Left ventricle myocardium inferior (tissue), 1 donor: Measurements from ENCODE around the gene CSAD. TPM values are rescaled to one million over a fixed set of nuclear protein-coding genes. Genes with fewer than 3 reads are reported as not detected.

Experiments
- DNase-seq: peaks from one replicate; pipeline ENCODE4 v3.0.0-alpha.2; 2020
- H3K27ac ChIP-seq: fragments of 200-600 bp; replicated peaks from 2 replicates; pipeline ENCODE4 v1.8.0; 2021
- H3K27me3 ChIP-seq: fragments of 200-600 bp; 2 replicates; pipeline ENCODE4 v1.8.0; 2021; ENCODE audit warnings: low read depth
- H3K36me3 ChIP-seq: fragments of 200-600 bp; 2 replicates; pipeline ENCODE4 v1.8.0; 2021
- H3K4me1 ChIP-seq: fragments of 200-600 bp; 2 replicates; pipeline ENCODE4 v1.8.0; 2021
- H3K4me3 ChIP-seq: fragments of 200-600 bp; 2 replicates; pipeline ENCODE4 v1.8.0; 2021; ENCODE audit warnings: mild to moderate bottlenecking, moderate library complexity
- H3K9me3 ChIP-seq: fragments of 200-600 bp; replicated peaks from 2 replicates; pipeline ENCODE4 v1.8.0; 2021
- intact Hi-C: fragments of 100-400 bp; cut with micrococcal nuclease; formaldehyde crosslinking; loops from one replicate; pipeline ENCODE4 v1.11.0; 2022
- total RNA-seq: library from RNA; stranded (reverse); fragmentation: NEBNext Ultra II Directional; extraction: Animal tissue kit (Norgen Biotek cat#: 25700); gene quantifications from one replicate; pipeline ENCODE4 v1.2.1, GENCODE V29; 2021
- TF ChIP-seq, protein P1 (sequence below): fragments of 200-600 bp; IDR thresholded peaks from 2 replicates; pipeline ENCODE4 v1.8.0; 2021; ENCODE audit warnings: antibody characterized with exemption, mild to moderate bottlenecking, borderline replicate concordance
- donor health status: DM: no; HTN: yes; CAD: no; lungs with severe emphysema.

The CSAD gene
- total RNA-seq, 1 donor from 2014 or later: 12.2 TPM

DNA sequence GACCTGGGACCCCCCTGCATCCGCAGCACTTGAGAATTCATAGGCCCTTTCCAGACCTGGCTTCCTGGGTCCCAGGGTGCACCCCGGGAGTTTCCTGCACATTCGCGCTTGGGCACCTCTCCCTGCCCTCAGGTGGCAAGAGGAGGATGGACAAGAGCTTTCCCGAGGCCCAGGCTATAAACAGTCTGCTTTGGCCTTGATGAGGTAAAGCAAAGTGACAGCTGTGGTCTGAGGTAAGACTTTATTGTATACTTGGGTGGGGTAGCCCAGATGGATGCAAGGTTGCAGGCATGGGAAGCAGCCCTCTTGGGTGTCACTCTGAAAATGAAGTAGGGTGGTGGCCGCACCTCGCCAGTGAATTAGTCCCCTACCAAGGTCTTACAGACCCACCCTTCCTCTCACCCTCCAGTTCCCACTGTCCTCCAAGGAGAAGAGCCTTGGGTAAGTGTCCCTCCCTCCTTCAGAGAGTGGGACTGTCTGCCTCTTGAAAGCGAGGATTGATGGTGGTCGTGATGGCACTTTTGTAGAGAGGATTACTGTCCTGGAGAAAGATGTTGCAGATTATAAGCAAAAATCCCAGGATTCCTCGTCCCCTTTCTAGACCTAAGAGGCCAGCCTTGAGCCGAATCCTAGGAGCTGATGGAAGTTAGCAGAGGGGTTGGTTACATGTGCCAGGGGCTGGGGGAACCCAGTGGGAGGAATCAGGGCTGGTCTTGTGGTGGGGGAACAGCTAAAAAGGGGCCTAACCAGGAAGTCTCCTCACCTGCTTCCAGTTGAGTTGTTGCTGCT is 10.6 kb upstream of the CSAD start:
- peaks cover 27% of the 10 kb centered on the region for H3K36me3 ChIP-seq
- no peaks in the 10 kb centered on the region for H3K27me3 ChIP-seq
- no peak overlapping the region for H3K4me3 ChIP-seq
- TF ChIP-seq, protein P1, sequence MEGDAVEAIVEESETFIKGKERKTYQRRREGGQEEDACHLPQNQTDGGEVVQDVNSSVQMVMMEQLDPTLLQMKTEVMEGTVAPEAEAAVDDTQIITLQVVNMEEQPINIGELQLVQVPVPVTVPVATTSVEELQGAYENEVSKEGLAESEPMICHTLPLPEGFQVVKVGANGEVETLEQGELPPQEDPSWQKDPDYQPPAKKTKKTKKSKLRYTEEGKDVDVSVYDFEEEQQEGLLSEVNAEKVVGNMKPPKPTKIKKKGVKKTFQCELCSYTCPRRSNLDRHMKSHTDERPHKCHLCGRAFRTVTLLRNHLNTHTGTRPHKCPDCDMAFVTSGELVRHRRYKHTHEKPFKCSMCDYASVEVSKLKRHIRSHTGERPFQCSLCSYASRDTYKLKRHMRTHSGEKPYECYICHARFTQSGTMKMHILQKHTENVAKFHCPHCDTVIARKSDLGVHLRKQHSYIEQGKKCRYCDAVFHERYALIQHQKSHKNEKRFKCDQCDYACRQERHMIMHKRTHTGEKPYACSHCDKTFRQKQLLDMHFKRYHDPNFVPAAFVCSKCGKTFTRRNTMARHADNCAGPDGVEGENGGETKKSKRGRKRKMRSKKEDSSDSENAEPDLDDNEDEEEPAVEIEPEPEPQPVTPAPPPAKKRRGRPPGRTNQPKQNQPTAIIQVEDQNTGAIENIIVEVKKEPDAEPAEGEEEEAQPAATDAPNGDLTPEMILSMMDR: no peak
- DNase-seq: no peak
- H3K9me3 ChIP-seq: no peaks in the 10 kb centered on the region
- intact Hi-C loops: no loop called here
- no peak overlapping the region for H3K27ac ChIP-seq
- H3K4me1 ChIP-seq: peaks cover 14% of the 10 kb centered on the region

DNA sequence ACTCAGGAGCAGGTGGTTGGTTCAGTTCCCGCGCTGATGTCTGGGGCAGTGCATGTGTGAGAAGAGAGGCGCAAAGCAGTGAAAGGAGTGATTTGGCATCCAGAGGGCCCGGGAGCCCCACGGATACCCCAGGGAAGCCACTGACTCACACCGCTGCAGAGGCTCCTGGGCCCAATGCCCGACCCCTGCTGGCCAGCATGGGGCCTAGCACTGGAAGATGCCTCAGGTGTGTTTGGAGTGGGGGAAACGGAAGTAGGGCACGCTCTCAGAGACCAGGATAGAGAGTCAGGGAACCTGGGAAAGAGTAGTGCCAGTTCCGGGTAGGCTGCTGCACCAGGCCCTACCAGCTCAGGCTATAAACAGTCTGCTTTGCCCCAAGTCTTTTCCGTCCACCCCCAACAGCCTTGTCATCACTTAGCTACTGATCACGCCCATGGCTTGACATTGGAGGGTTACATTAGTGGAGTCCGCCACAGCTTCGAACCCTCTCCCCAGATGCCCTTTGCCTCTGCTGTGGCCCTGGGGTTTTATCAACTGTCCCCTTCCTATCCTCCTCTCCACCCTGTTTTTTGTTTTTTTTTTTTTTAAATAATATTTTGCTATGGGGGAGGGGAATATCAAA is 9.5 kb upstream of the CSAD start:
- intact Hi-C loops: no loop called here
- H3K9me3 ChIP-seq: no peaks in the 10 kb centered on the region
- TF ChIP-seq, protein P1: peak; percentile 80
- peak overlapping the region; percentile 16 for H3K27ac ChIP-seq
- no peak overlapping the region for H3K4me3 ChIP-seq
- peak; percentile 62 for DNase-seq
- H3K4me1 ChIP-seq: peaks cover 14% of the 10 kb centered on the region
- H3K36me3 ChIP-seq: peaks cover 38% of the 10 kb centered on the region
- H3K27me3 ChIP-seq: no peaks in the 10 kb centered on the region

DNA sequence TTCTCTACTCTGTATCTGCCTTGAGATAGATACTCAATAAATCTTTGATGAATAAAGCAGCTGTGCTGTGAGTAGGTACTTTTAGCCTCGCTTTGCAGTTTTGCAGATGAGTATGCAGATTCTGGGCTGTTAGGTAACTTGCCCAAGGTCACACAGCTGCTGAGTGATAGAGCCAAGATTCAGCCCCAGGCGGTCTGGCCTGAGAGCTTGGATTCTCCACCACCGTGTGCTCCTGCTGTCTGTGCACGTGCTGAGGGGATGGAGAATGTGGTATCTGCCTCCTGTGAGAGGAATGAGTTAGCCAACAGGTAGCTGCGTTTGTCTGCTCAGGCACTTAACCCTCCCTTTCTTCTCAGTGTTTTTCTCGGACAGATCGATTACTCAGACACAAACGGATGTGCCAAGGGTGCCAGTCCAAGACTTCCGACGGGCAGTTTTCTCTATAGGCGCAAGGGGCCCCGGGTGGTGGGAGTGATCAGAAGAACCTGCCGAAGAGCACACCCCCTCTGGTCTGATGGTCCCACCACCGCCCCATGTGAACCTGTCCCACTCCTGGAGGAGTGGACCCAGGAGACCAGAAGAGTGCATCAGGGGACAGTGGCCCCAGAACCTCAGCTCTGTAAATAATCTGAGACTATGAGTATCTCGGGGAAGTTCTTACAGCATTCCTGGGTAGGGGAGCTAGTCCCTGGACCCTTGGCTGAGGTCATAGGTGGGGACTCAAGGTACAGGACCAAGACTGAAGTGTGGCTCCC is 6.6 kb upstream of the CSAD start:
- no peak overlapping the region for H3K27ac ChIP-seq
- H3K4me1 ChIP-seq: peaks cover 37% of the 10 kb centered on the region
- H3K9me3 ChIP-seq: no peaks in the 10 kb centered on the region
- intact Hi-C loops: no loop called here
- DNase-seq: no peak
- TF ChIP-seq, protein P1: no peak
- no peak overlapping the region for H3K4me3 ChIP-seq
- H3K27me3 ChIP-seq: no peaks in the 10 kb centered on the region
- H3K36me3 ChIP-seq: peaks cover 64% of the 10 kb centered on the region

DNA sequence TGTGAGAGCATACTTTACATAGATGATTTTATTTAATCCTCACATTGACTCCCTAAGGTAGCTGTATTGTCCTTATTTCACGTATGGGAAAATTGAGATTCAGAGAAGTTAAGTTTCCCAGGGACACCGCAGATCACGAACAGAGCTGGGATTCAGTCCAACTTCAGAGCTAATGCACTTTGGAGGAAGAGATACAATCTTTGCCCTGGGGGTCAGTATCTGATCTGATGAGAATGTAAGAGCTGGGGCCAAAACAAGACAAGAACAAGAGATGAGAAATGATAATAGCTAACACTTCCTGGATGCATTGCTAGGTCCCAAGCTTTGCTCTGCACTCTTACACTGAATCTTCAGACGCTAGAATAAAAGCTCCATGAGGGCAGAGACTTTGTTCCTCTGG is 6.0 kb upstream of the CSAD start:
- Histone ChIP-seq H3K9me3 (no peaks in the 10 kb centered on the region), H3K4me1 (peaks cover 43% of the 10 kb centered on the region), H3K27ac (no peak overlapping the region), H3K36me3 (peaks cover 69% of the 10 kb centered on the region), H3K27me3 (no peaks in the 10 kb centered on the region), H3K4me3 (no peak overlapping the region)
- intact Hi-C loops: no loop called here
- TF ChIP-seq, protein P1: no peak
- DNase-seq: no peak

DNA sequence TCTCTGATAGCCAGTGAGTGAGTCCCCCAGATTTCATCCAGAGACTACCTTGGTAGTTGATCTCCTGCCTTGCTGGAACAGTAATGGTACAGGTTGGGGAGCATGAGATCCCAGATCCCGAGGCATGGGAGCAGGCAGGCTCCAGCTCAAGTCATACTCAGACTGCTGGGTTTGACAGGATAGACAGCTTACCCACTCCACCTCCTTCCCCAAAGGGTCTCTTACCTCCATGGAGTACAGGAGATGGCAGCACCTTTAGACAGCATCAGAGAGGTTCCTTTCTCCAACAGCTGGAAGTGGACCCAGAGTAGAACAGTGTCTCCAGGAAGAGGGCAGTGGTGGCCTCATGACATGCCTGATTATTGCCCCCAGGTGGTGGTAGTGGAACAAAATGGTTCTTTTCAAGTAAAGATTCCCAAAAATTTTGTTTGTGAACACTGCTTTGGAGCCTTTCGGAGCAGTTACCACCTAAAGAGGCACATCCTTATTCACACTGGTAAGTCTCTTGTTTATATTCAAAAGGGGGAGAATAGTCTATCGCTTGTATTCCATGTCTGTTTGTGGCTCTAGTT is 4.9 kb upstream of the CSAD start:
- H3K27ac ChIP-seq: no peak overlapping the region
- H3K4me3 ChIP-seq: no peak overlapping the region
- intact Hi-C loops: no loop called here
- DNase-seq: no peak
- H3K9me3 ChIP-seq: no peaks in the 10 kb centered on the region
- H3K27me3 ChIP-seq: no peaks in the 10 kb centered on the region
- H3K36me3 ChIP-seq: peaks cover 73% of the 10 kb centered on the region
- H3K4me1 ChIP-seq: peaks cover 53% of the 10 kb centered on the region
- TF ChIP-seq, protein P1: no peak
